ENCODE measurements around the gene ZNRF3.

DNA sequence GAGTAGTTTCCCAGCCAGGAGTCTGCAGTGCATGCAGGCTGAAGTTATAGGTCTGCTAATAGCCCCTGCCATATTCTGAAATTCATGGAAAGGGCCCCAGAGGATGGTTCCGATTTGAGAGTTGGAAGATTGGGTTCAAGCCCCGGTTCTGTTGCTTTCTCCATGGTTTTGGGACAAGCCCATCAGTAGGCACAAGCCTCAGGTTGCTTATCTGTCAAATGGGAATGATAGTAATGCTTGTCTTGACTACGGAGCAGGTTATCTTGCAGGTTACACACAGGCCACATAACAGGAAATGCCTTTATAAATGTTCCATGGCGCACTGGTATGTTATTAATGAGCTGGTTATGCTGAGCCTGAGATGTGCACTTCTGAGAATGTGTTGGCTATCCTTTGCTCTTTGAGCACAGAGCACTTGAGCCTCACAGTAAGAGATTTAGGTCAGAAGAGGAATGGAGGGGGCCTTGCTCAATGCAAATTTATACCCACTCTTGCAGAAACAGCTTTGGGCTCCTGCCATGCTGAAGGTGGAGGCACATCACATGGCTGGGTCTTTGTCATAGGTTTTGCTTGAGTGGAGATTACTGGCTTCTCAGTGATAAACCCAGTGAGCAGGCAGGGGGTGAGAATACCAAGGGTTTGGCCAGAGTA, 47.1 kb downstream of the ZNRF3 start:
- TF ChIP-seq, protein P1, sequence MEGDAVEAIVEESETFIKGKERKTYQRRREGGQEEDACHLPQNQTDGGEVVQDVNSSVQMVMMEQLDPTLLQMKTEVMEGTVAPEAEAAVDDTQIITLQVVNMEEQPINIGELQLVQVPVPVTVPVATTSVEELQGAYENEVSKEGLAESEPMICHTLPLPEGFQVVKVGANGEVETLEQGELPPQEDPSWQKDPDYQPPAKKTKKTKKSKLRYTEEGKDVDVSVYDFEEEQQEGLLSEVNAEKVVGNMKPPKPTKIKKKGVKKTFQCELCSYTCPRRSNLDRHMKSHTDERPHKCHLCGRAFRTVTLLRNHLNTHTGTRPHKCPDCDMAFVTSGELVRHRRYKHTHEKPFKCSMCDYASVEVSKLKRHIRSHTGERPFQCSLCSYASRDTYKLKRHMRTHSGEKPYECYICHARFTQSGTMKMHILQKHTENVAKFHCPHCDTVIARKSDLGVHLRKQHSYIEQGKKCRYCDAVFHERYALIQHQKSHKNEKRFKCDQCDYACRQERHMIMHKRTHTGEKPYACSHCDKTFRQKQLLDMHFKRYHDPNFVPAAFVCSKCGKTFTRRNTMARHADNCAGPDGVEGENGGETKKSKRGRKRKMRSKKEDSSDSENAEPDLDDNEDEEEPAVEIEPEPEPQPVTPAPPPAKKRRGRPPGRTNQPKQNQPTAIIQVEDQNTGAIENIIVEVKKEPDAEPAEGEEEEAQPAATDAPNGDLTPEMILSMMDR (optimal IDR thresholded peaks at IDR 0.05 in 1 of 3, IDR thresholded peaks at IDR 0.05 in 1 of 3, conservative IDR thresholded peaks at IDR 0.05 in 1 of 3; ENCODE audit: extremely low read depth in 1 of 3, insufficient read depth in 2 of 3, low read length in 3 of 3): no peak
- no peak for TF ChIP-seq EZH2 (IDR thresholded peaks at IDR 0.05; ENCODE audit: low read length)
